Trophoblast cell (in vitro differentiated cells and primary cell): ENCODE data around the gene FKBP10.
A peak's percentile ranks its signal among the peaks of the same experiment; 100 is the strongest.

Source experiments
- DNase-seq, 2 donors: peaks; one replicate each; pipeline ENCODE4 v3.0.0-alpha.2; 2016
- H2AFZ ChIP-seq: 2 replicates; pipeline ENCODE4 v1.6.1; 2013; ENCODE audit warnings: low read length, moderate library complexity, mild to moderate bottlenecking; ENCODE audit not compliant: insufficient read depth, poor library complexity
- H2AK5ac ChIP-seq: 2 replicates; pipeline ENCODE4 v1.6.1; 2013; ENCODE audit warnings: mild to moderate bottlenecking, low read length
- H2BK120ac ChIP-seq: 2 replicates; pipeline ENCODE4 v1.6.1; 2013; ENCODE audit warnings: low read length, mild to moderate bottlenecking, moderate library complexity; ENCODE audit not compliant: insufficient read depth, poor library complexity
- H2BK12ac ChIP-seq: 2 replicates; pipeline ENCODE4 v1.6.1; 2013; ENCODE audit warnings: mild to moderate bottlenecking, low read length, moderate library complexity
- H2BK5ac ChIP-seq: 2 replicates; pipeline ENCODE4 v1.6.1; 2013; ENCODE audit warnings: low read length, low read depth, moderate library complexity, mild to moderate bottlenecking; ENCODE audit not compliant: poor library complexity
- H3K14ac ChIP-seq: 2 replicates; pipeline ENCODE4 v1.6.1; 2013; ENCODE audit warnings: mild to moderate bottlenecking, low read length
- H3K18ac ChIP-seq: 2 replicates; pipeline ENCODE4 v1.6.1; 2013; ENCODE audit warnings: mild to moderate bottlenecking, low read length
- H3K23ac ChIP-seq: 2 replicates; pipeline ENCODE4 v1.6.1; 2013; ENCODE audit warnings: low read length
- H3K27ac ChIP-seq: 2 replicates; pipeline ENCODE4 v1.5.1; 2013; ENCODE audit warnings: low read depth, mild to moderate bottlenecking, inconsistent platforms, low read length, moderate library complexity
- H3K27me3 ChIP-seq: 2 replicates; pipeline ENCODE4 v1.6.1; 2013; ENCODE audit warnings: inconsistent platforms, mild to moderate bottlenecking, low read length, moderate library complexity; ENCODE audit not compliant: insufficient read depth
- H3K36me3 ChIP-seq, 2 experiments: 1 replicate in 1 of 2; 2 replicates in 1 of 2; pipeline ENCODE4 v1.6.1; 2013; ENCODE audit warnings: low read length in 2 of 2, mild to moderate bottlenecking in 2 of 2, moderate library complexity in 1 of 2; ENCODE audit not compliant: insufficient read depth in 2 of 2, control insufficient read depth in 1 of 2
- H3K4ac ChIP-seq: 2 replicates; pipeline ENCODE4 v1.6.1; 2013; ENCODE audit warnings: low read depth, mild to moderate bottlenecking, low read length, moderate library complexity
- H3K4me1 ChIP-seq, 2 experiments: 1 replicate in 1 of 2; 2 replicates in 1 of 2; pipeline ENCODE4 v1.6.1; 2013; ENCODE audit warnings: low read length in 2 of 2, mild to moderate bottlenecking in 2 of 2, moderate library complexity in 1 of 2; ENCODE audit not compliant: insufficient read depth in 2 of 2, control insufficient read depth in 1 of 2
- H3K4me2 ChIP-seq: 2 replicates; pipeline ENCODE4 v1.6.1; 2013; ENCODE audit warnings: inconsistent platforms, mild to moderate bottlenecking, low read length, moderate library complexity
- H3K4me3 ChIP-seq: 2 replicates; pipeline ENCODE4 v1.5.1; 2013; ENCODE audit warnings: mild to moderate bottlenecking, low read depth, low read length, inconsistent platforms
- H3K79me1 ChIP-seq: one replicate; pipeline ENCODE4 v1.6.1; 2013; ENCODE audit warnings: low read length
- H3K79me2 ChIP-seq: 2 replicates; pipeline ENCODE4 v1.6.1; 2013; ENCODE audit warnings: low read length, mild to moderate bottlenecking; ENCODE audit not compliant: control insufficient read depth, insufficient read depth, poor library complexity
- H3K9ac ChIP-seq: 2 replicates; pipeline ENCODE4 v1.6.1; 2013; ENCODE audit warnings: mild to moderate bottlenecking, low read length
- H3K9me3 ChIP-seq: 2 replicates; pipeline ENCODE4 v1.6.1; 2013; ENCODE audit warnings: low read depth, mild to moderate bottlenecking, control low read depth, inconsistent platforms, low read length; ENCODE audit not compliant: insufficient read depth
- H4K12ac ChIP-seq: 2 replicates; pipeline ENCODE4 v1.6.1; 2013; ENCODE audit warnings: low read depth, mild to moderate bottlenecking, low read length, moderate library complexity
- H4K8ac ChIP-seq: 2 replicates; pipeline ENCODE4 v1.6.1; 2013; ENCODE audit warnings: low read depth, mild to moderate bottlenecking, low read length, moderate library complexity
- H4K91ac ChIP-seq: one replicate; pipeline ENCODE4 v1.6.1; 2013; ENCODE audit warnings: low read depth, mild to moderate bottlenecking, low read length, moderate library complexity
- WGBS: extraction: QIAGEN DNeasy Blood & Tissue Kit; methylation state at CpG from one replicate; pipeline ENCODE4 v1.1.7; 2013; ENCODE audit warnings: missing lambda C conversion rate; ENCODE audit not compliant: insufficient read length, insufficient coverage; ENCODE audit errors: extremely low coverage; 5-methylcytosine and 5-hydroxymethylcytosine counted together

FKBP10 gene

GRCh38 chr17:41785091-41785858, 27.5 kb upstream of the FKBP10 start:
- peak overlapping the region; percentile 83 for H3K4me2 ChIP-seq
- peak in 1 of 2 donors; percentile 31 for DNase-seq
- peak overlapping the region; percentile 98 for H3K18ac ChIP-seq
- peak overlapping the region; percentile 98 for H4K91ac ChIP-seq
- H3K23ac ChIP-seq: no peak overlapping the region
- peak overlapping the region; percentile 93 for H2BK120ac ChIP-seq
- peaks cover 26% of the 10 kb centered on the region for H3K79me1 ChIP-seq
- peak overlapping the region; percentile 86 for H3K9ac ChIP-seq
- peaks cover 46% of the 10 kb centered on the region for H3K79me2 ChIP-seq
- no peaks in the 10 kb centered on the region for H3K9me3 ChIP-seq
- H3K4me1 ChIP-seq: peaks cover 21 to 25% of the 10 kb centered on the region in 2 experiments
- H2AFZ ChIP-seq: no peak overlapping the region
- peak overlapping the region; percentile 95 for H4K8ac ChIP-seq
- H2AK5ac ChIP-seq: peak overlapping the region; percentile 99
- peaks cover 5 to 15% of the 10 kb centered on the region in 2 experiments for H3K36me3 ChIP-seq
- H2BK5ac ChIP-seq: peak overlapping the region; percentile 83
- no peak overlapping the region for H2BK12ac ChIP-seq
- H3K27me3 ChIP-seq: no peaks in the 10 kb centered on the region
- peak overlapping the region; percentile 97 for H3K14ac ChIP-seq
- H3K27ac ChIP-seq: peak overlapping the region; percentile 93
- H4K12ac ChIP-seq: peak overlapping the region; percentile 58
- peak overlapping the region; percentile 99 for H3K4ac ChIP-seq
- WGBS: no CpG with 5 or more reads among the region's 13 CpGs
- peak overlapping the region; percentile 94 for H3K4me3 ChIP-seq

GRCh38 chr17:41785859-41786226, 27.0 kb upstream of the FKBP10 start:
- no peaks in the 10 kb centered on the region for H3K27me3 ChIP-seq
- H2BK5ac ChIP-seq: peak overlapping the region; percentile 83
- WGBS: no CpG with 5 or more reads among the region's 22 CpGs
- H4K12ac ChIP-seq: peak overlapping the region; percentile 78
- no peak overlapping the region for H3K23ac ChIP-seq
- H3K4me2 ChIP-seq: peak overlapping the region; percentile 83
- peaks cover 21 to 25% of the 10 kb centered on the region in 2 experiments for H3K4me1 ChIP-seq
- H3K4ac ChIP-seq: peak overlapping the region; percentile 99
- peaks cover 26% of the 10 kb centered on the region for H3K79me1 ChIP-seq
- H3K18ac ChIP-seq: peak overlapping the region; percentile 98
- peaks cover 5 to 15% of the 10 kb centered on the region in 2 experiments for H3K36me3 ChIP-seq
- peak overlapping the region; percentile 99 for H2AK5ac ChIP-seq
- peak overlapping the region; percentile 95 for H4K8ac ChIP-seq
- peak overlapping the region; percentile 98 for H4K91ac ChIP-seq
- peak overlapping the region; percentile 93 for H2BK120ac ChIP-seq
- peak overlapping the region; percentile 93 for H3K27ac ChIP-seq
- H2BK12ac ChIP-seq: no peak overlapping the region
- peak overlapping the region; percentile 48 for H2AFZ ChIP-seq
- H3K14ac ChIP-seq: peak overlapping the region; percentile 97
- no peaks in the 10 kb centered on the region for H3K9me3 ChIP-seq
- peaks cover 46% of the 10 kb centered on the region for H3K79me2 ChIP-seq
- peak overlapping the region; percentile 94 for H3K4me3 ChIP-seq
- H3K9ac ChIP-seq: peak overlapping the region; percentile 86
- DNase-seq: peak in 1 of 2 donors; percentile 46

- peak; percentile 100 for DNase-seq
- H3K9ac ChIP-seq: peak within 1 kb of the TSS; percentile 86
- peak within 1 kb of the TSS; percentile 99 for H2AK5ac ChIP-seq
- peak within 1 kb of the TSS; percentile 98 for H4K91ac ChIP-seq
- H3K18ac ChIP-seq: peak within 1 kb of the TSS; percentile 98
- H3K4me3 ChIP-seq: peak within 1 kb of the TSS; percentile 94
- no CpG with 5 or more reads among the region's 79 CpGs for WGBS
- H2BK12ac ChIP-seq: no peak within 1 kb of the TSS
- H3K9me3 ChIP-seq: no peaks in the 10 kb centered on the region
- H3K27ac ChIP-seq: peak within 1 kb of the TSS; percentile 93
- peaks cover 26% of the 10 kb centered on the region for H3K79me1 ChIP-seq
- peak within 1 kb of the TSS; percentile 78 for H4K12ac ChIP-seq
- peak within 1 kb of the TSS; percentile 99 for H3K4ac ChIP-seq
- H3K4me2 ChIP-seq: peak within 1 kb of the TSS; percentile 83
- H4K8ac ChIP-seq: peak within 1 kb of the TSS; percentile 95
- peak within 1 kb of the TSS; percentile 48 for H2AFZ ChIP-seq
- peaks cover 5 to 13% of the 10 kb centered on the region in 2 experiments for H3K36me3 ChIP-seq
- H3K14ac ChIP-seq: peak within 1 kb of the TSS; percentile 97
- H3K4me1 ChIP-seq: peaks cover 20 to 23% of the 10 kb centered on the region in 2 experiments
- peaks cover 43% of the 10 kb centered on the region for H3K79me2 ChIP-seq
- H2BK120ac ChIP-seq: peak within 1 kb of the TSS; percentile 93
- H2BK5ac ChIP-seq: peak within 1 kb of the TSS; percentile 83
- H3K23ac ChIP-seq: no peak within 1 kb of the TSS
- no peaks in the 10 kb centered on the region for H3K27me3 ChIP-seq
Measured at GRCh38 chr17:41786227-41787020, 26.4 kb upstream of the FKBP10 start, which contains the start of gene JUP. Gene JUP, minus strand, starts transcription at chr17:41786711. Its CDS starts 14,857 bp downstream, at chr17:41771854.

GRCh38 chr17:41787021-41787418, 25.8 kb upstream of the FKBP10 start:
- Histone ChIP-seq H2BK12ac (no peak overlapping the region), H2AK5ac (no peak overlapping the region), H3K18ac (no peak overlapping the region), H4K91ac (no peak overlapping the region), H3K4me2 (peak overlapping the region; percentile 37), H3K23ac (no peak overlapping the region), H3K36me3 (peaks cover 5 to 9% of the 10 kb centered on the region in 2 experiments), H3K4me3 (no peak overlapping the region), H3K9me3 (peaks cover 1% of the 10 kb centered on the region), H3K27ac (no peak overlapping the region), H3K9ac (no peak overlapping the region), H3K79me2 (peaks cover 38% of the 10 kb centered on the region), H4K12ac (no peak overlapping the region), H3K4me1 (peaks cover 18 to 23% of the 10 kb centered on the region in 2 experiments), H3K79me1 (peaks cover 26% of the 10 kb centered on the region), H3K27me3 (no peaks in the 10 kb centered on the region), H3K4ac (no peak overlapping the region), H2AFZ (no peak overlapping the region), H4K8ac (no peak overlapping the region), H2BK5ac (no peak overlapping the region), H3K14ac (no peak overlapping the region), H2BK120ac (no peak overlapping the region)
- DNase-seq: no peak
- WGBS: no CpG with 5 or more reads among the region's 4 CpGs
